PC-9 (cell line): ENCODE data around the gene RPA4. TPM values are rescaled to one million over a fixed set of nuclear protein-coding genes. Genes with fewer than 3 reads are reported as not detected.

Experiments used
- BruUV-seq: library from RNA; stranded (reverse); fragments of 400-500 nt; replicated peaks from 2 replicates; lab custom pipeline; 2021; lab: Mats Ljungman, UMichigan
- CTCF ChIA-PET: fragments of 300-600 bp; sonication (Branson Sonifier 250); formaldehyde crosslinking; loops from one replicate; lab custom pipeline; 2022; ENCODE audit warnings: antibody characterized with exemption; lab: Charles Lee
- POLR2A ChIA-PET: fragments of 300-600 bp; sonication (Branson Sonifier 250); formaldehyde crosslinking; loops from one replicate; lab custom pipeline; 2022; ENCODE audit warnings: antibody characterized with exemption; ENCODE audit not compliant: unreplicated experiment; lab: Charles Lee
- DNase-seq, 2 experiments: peaks; one replicate each; pipeline versions ENCODE4 v3.0.0 to v3.0.0-alpha.2; 2015 to 2022; ENCODE audit warnings: mixed read lengths in 1 of 2
- H2AFZ ChIP-seq: fragments of 200-600 bp; sonication (generic); 2 replicates; pipeline ENCODE4 v1.8.1; 2017; ENCODE audit warnings: antibody characterized with exemption
- H3F3A ChIP-seq: fragments of 200-600 bp; sonication (generic); 2 replicates; pipeline ENCODE4 v1.8.1; 2017; ENCODE audit warnings: antibody characterized with exemption, mild to moderate bottlenecking, low read depth; ENCODE audit not compliant: insufficient read depth
- H3K27ac ChIP-seq: fragments of 200-600 bp; sonication (generic); 2 replicates; pipeline ENCODE4 v1.6.1; 2016; ENCODE audit warnings: mixed run types
- H3K27me3 ChIP-seq: fragments of 200-600 bp; sonication (generic); 2 replicates; pipeline ENCODE4 v1.6.1; 2016; ENCODE audit warnings: low read depth, mixed run types; ENCODE audit not compliant: insufficient read depth
- H3K36me3 ChIP-seq: fragments of 200-600 bp; sonication (generic); 2 replicates; pipeline ENCODE4 v1.6.1; 2016; ENCODE audit warnings: low read depth, mixed run types
- H3K4me1 ChIP-seq: fragments of 200-600 bp; sonication (generic); replicated peaks from 2 replicates; pipeline ENCODE4 v1.6.1; 2016; ENCODE audit warnings: mixed run types; ENCODE audit not compliant: insufficient read depth
- H3K4me2 ChIP-seq: fragments of 200-600 bp; sonication (generic); 2 replicates; pipeline ENCODE4 v1.6.1; 2017; ENCODE audit warnings: mixed run types
- H3K4me3 ChIP-seq: fragments of 200-600 bp; sonication (generic); 2 replicates; pipeline ENCODE4 v1.6.1; 2016; ENCODE audit warnings: mixed run types
- H3K79me2 ChIP-seq: fragments of 200-600 bp; sonication (generic); 2 replicates; pipeline ENCODE4 v1.6.1; 2017; ENCODE audit warnings: low read depth, mixed run types
- H3K9me2 ChIP-seq: fragments of 200-600 bp; sonication (generic); 2 replicates; pipeline ENCODE4 v1.8.1; 2017; ENCODE audit warnings: mild to moderate bottlenecking; ENCODE audit not compliant: insufficient read depth
- H3K9me3 ChIP-seq: fragments of 200-600 bp; sonication (generic); 2 replicates; pipeline ENCODE4 v1.8.1; 2016; ENCODE audit warnings: low read depth; ENCODE audit not compliant: insufficient read depth
- H4K20me1 ChIP-seq: fragments of 200-600 bp; sonication (generic); 2 replicates; pipeline ENCODE4 v1.8.1; 2017; ENCODE audit not compliant: insufficient read depth
- EZH2 ChIP-seq: fragments of 200-600 bp; sonication (generic); IDR thresholded peaks from 2 replicates; pipeline ENCODE4 v1.8.0; 2017; ENCODE audit warnings: antibody characterized with exemption, low read depth
- intact Hi-C: fragments of 100-400 bp; cut with micrococcal nuclease; formaldehyde crosslinking; loops from one replicate; pipeline ENCODE4 v1.10.0; 2022; ENCODE audit not compliant: unreplicated experiment
- total RNA-seq: library from RNA; stranded (reverse); gene quantifications from 2 replicates; pipeline ENCODE4 v1.2.3, GENCODE V29; 2021
- TF ChIP-seq, protein P1 (sequence below): fragments of 200-600 bp; sonication (generic); conservative IDR thresholded peaks from 2 replicates; pipeline ENCODE4 v1.6.1; 2017; ENCODE audit warnings: mixed run types, antibody characterized with exemption, mild to moderate bottlenecking, moderate library complexity

Gene RPA4
- total RNA-seq, 1 experiment from 2014 or later = 0.46 TPM

- BruUV-seq = no TSS peak
- Histone ChIP-seq H3K4me1 (no peaks in the 10 kb centered on the region), H3K4me3 (no peak overlapping the region), H3K9me2 (no peaks in the 10 kb centered on the region), H3K79me2 (no peaks in the 10 kb centered on the region), H2AFZ (no peak overlapping the region), H3K9me3 (no peaks in the 10 kb centered on the region), H3K36me3 (no peaks in the 10 kb centered on the region), H3K4me2 (no peak overlapping the region), H3K27me3 (no peaks in the 10 kb centered on the region), H3F3A (no peaks in the 10 kb centered on the region), H3K27ac (no peak overlapping the region), H4K20me1 (no peaks in the 10 kb centered on the region)
- intact Hi-C loops = no loop called here
- TF ChIP-seq, protein P1, sequence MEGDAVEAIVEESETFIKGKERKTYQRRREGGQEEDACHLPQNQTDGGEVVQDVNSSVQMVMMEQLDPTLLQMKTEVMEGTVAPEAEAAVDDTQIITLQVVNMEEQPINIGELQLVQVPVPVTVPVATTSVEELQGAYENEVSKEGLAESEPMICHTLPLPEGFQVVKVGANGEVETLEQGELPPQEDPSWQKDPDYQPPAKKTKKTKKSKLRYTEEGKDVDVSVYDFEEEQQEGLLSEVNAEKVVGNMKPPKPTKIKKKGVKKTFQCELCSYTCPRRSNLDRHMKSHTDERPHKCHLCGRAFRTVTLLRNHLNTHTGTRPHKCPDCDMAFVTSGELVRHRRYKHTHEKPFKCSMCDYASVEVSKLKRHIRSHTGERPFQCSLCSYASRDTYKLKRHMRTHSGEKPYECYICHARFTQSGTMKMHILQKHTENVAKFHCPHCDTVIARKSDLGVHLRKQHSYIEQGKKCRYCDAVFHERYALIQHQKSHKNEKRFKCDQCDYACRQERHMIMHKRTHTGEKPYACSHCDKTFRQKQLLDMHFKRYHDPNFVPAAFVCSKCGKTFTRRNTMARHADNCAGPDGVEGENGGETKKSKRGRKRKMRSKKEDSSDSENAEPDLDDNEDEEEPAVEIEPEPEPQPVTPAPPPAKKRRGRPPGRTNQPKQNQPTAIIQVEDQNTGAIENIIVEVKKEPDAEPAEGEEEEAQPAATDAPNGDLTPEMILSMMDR = no peak
- no peak for TF ChIP-seq EZH2
- ChIA-PET POLR2A (no interaction called here), CTCF (no interaction called here)
- no peak for DNase-seq
Observed at GRCh38 chrX:96929036-96929435, 45.3 kb downstream of the RPA4 start.

Other genes with a start within 250 kb of the RPA4 start
- gene DIAPH2, start 199.1 kb upstream of the RPA4 start, total RNA-seq = 10.6 and 12.0 TPM in 2 replicates